CD4-positive, alpha-beta memory T cell (primary cell): Measurements from ENCODE around the gene EEFSEC. TPM values are rescaled to one million over a fixed set of nuclear protein-coding genes. Genes with fewer than 3 reads are reported as not detected.

Experiments
- CTCF ChIA-PET: fragments of 350-600 bp; sonication (Branson Sonifier 250); formaldehyde crosslinking; loops from one replicate; lab custom pipeline; 2021; ENCODE audit warnings: inconsistent platforms; ENCODE audit not compliant: partially characterized antibody; lab: Charles Lee
- POLR2A ChIA-PET: fragments of 350-600 bp; sonication (Branson Sonifier 250); formaldehyde crosslinking; loops from one replicate; lab custom pipeline; 2021; ENCODE audit not compliant: partially characterized antibody; lab: Charles Lee
- DNase-seq, 5 donors: peaks; one replicate each; pipeline versions ENCODE4 v3.0.0 to v3.0.0-alpha.2; 2020 to 2022; ENCODE audit warnings: mixed read lengths in 1 of 5
- H3K27ac ChIP-seq: one replicate; pipeline ENCODE4 v1.7.0; 2013; ENCODE audit warnings: low read depth, low read length
- H3K27me3 ChIP-seq: 2 replicates; pipeline ENCODE4 v1.7.0; 2013; ENCODE audit warnings: mild to moderate bottlenecking, low read length, moderate library complexity; ENCODE audit not compliant: insufficient read depth
- H3K36me3 ChIP-seq: 2 replicates; pipeline ENCODE4 v1.7.0; 2013; ENCODE audit warnings: mild to moderate bottlenecking, low read length, moderate library complexity; ENCODE audit not compliant: insufficient read depth
- H3K4me1 ChIP-seq: 2 replicates; pipeline ENCODE4 v1.7.0; 2013; ENCODE audit warnings: mild to moderate bottlenecking, low read length, moderate library complexity; ENCODE audit not compliant: insufficient read depth
- H3K4me3 ChIP-seq, 2 donors: one replicate each; pipeline ENCODE4 v1.7.0; 2013; ENCODE audit warnings: low read length in 2 of 2, mild to moderate bottlenecking in 1 of 2
- H3K9me3 ChIP-seq, 2 donors: one replicate each; pipeline ENCODE4 v1.7.0; 2013; ENCODE audit warnings: low read length in 2 of 2, control low read depth in 1 of 2; ENCODE audit not compliant: control insufficient read depth in 1 of 2
- H3K27ac Mint-ChIP-seq, 7 donors: one replicate each; pipeline ENCODE4 v1.8.0; 2020 to 2021; ENCODE audit warnings: mixed read lengths in 7 of 7, mild to moderate bottlenecking in 6 of 7, inconsistent platforms in 3 of 7, moderate library complexity in 3 of 7
- H3K27me3 Mint-ChIP-seq, 2 donors: one replicate each; pipeline ENCODE4 v1.8.0; 2020 to 2021; ENCODE audit warnings: mixed read lengths in 2 of 2
- H3K36me3 Mint-ChIP-seq, 2 donors: one replicate each; pipeline ENCODE4 v1.8.0; 2020 to 2021; ENCODE audit warnings: mixed read lengths in 2 of 2, inconsistent platforms in 1 of 2, mild to moderate bottlenecking in 1 of 2
- H3K4me1 Mint-ChIP-seq, 4 donors: one replicate each; pipeline ENCODE4 v1.8.0; 2020 to 2021; ENCODE audit warnings: mixed read lengths in 4 of 4, mild to moderate bottlenecking in 1 of 4
- H3K4me3 Mint-ChIP-seq, 8 donors: one replicate each; pipeline ENCODE4 v1.8.0; 2020 to 2021; ENCODE audit warnings: mixed read lengths in 8 of 8, mild to moderate bottlenecking in 7 of 8, moderate library complexity in 6 of 8, inconsistent platforms in 3 of 8
- H3K9me3 Mint-ChIP-seq, 8 donors: one replicate each; pipeline ENCODE4 v1.8.0; 2020 to 2021; ENCODE audit warnings: mixed read lengths in 8 of 8, mild to moderate bottlenecking in 5 of 8, inconsistent platforms in 3 of 8, moderate library complexity in 1 of 8
- intact Hi-C: fragments of 100-400 bp; cut with micrococcal nuclease; formaldehyde crosslinking; loops from one replicate; pipeline ENCODE4 v1.15.1; 2023
- polyA plus RNA-seq, 2 donors: library from polyadenylated mRNA; unstranded; fragments of 300-500 nt; fragmentation: Illumina TruSeq; gene quantifications; one replicate each; pipeline ENCODE4 v1.2.3, GENCODE V29; 2021
- total RNA-seq, 2 experiments: library from RNA; stranded (reverse); gene quantifications; one replicate each; pipeline ENCODE4 v1.2.3, GENCODE V29; 2021

Gene EEFSEC
- total and polyA plus RNA-seq, 4 experiments from 2014 or later, result 14.0 to 24.9 (median 17.1) TPM

DNA sequence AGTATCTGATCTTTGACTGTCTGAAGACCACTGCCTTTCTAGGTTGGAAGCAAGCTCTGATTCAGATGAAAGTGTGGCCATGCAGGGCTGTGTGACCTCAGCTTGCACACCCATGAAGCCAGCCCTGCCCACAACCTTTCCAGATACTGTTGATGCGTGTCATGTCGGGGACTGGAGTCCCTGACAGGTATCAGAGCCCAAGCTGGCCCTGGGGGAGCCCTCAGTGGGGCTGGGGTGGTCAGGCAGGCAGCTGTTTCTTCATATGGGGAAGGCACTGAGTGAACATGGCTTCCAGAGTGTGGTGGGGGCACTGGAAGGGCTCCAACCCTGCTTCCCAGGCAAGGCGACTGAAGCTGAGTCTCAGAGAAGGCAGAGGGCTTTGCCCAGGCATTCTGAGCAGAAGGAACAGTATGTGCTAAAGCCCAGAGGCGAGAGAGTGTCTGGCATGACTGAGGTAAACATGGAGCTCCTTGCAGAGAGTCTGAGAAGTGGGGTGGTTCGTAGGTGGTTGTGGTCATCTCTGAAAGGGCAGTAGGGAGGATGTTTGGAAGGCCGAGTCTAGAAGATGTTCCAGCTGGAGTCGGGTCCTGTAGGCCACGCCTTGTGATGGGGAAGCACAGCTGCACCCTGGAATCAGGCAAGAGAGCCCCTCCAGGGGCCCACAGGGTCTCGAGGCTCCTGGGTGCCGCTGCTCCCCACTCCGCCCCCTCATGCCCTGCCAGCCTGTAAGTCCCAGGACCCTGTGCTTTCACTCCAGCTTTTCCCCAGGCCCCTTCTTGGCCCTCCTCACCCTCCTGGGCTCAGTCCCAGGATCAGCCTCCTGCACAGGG, 122.2 kb downstream of the EEFSEC start:
- ChIA-PET POLR2A (no interaction called here), CTCF (no interaction called here)
- Mint-ChIP-seq H3K36me3 (peaks cover 14 to 15% of the 10 kb centered on the region in 2 donors), H3K4me3 (no peak overlapping the region), H3K4me1 (peaks cover 0 to 7% (median 5%) of the 10 kb centered on the region in 4 donors), H3K27me3 (no peaks in the 10 kb centered on the region), H3K27ac (peak overlapping the region in 3 of 7 donors; percentile 25 to 80 (median 55)), H3K9me3 (no peaks in the 10 kb centered on the region)
- Histone ChIP-seq H3K27ac (no peak overlapping the region), H3K9me3 (no peaks in the 10 kb centered on the region), H3K36me3 (no peaks in the 10 kb centered on the region), H3K4me1 (no peaks in the 10 kb centered on the region), H3K27me3 (no peaks in the 10 kb centered on the region), H3K4me3 (no peak overlapping the region)
- DNase-seq, result no peak
- intact Hi-C loops, result no loop called here

- H3K4me1 ChIP-seq, result no peaks in the 10 kb centered on the region
- peaks cover 0 to 7% (median 5%) of the 10 kb centered on the region in 4 donors for H3K4me1 Mint-ChIP-seq
- ChIA-PET POLR2A (no interaction called here), CTCF (no interaction called here)
- no peak overlapping the region for H3K27ac ChIP-seq
- H3K4me3 Mint-ChIP-seq, result no peak overlapping the region
- no peaks in the 10 kb centered on the region for H3K36me3 ChIP-seq
- no peaks in the 10 kb centered on the region for H3K9me3 Mint-ChIP-seq
- DNase-seq, result no peak
- no peaks in the 10 kb centered on the region for H3K27me3 Mint-ChIP-seq
- H3K36me3 Mint-ChIP-seq, result peaks cover 11 to 14% of the 10 kb centered on the region in 2 donors
- no peak overlapping the region for H3K4me3 ChIP-seq
- H3K9me3 ChIP-seq, result no peaks in the 10 kb centered on the region
- H3K27ac Mint-ChIP-seq, result peak overlapping the region in 1 of 7 donors; percentile 48
- H3K27me3 ChIP-seq, result no peaks in the 10 kb centered on the region
- intact Hi-C loops, result no loop called here
These were observed 122.8 kb downstream of the EEFSEC start for GRCh38 chr3:128276146-128276435.

DNA sequence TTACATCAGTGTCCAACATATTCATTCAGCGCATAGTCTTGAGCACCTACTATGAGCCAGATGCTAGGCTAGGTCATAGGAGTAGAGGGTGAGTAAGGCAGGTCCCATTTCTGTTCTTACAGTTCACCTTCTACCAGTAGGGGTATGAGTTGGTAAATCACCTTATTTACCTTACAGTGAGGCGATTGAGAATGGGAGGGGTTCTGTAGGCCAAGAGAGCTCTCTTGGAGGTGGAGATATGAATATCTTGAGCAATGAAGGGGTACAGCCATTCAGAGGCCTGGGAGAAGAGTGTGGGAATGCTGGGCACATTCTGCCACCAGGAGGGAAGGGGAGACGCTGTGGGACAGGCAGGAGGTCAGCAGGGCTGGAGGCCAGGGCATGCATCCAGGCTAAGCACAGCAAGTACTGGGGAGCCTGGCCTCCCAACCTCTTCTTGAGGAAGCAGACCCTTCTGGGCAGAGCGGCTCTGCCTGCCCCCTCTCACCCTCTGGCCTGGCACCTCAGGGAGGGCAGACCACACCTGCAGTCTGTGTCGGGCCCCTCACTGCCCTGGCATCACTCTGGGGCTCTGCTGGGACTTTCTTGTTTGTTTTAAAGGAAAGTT, 123.4 kb downstream of the EEFSEC start:
- no peaks in the 10 kb centered on the region for H3K27me3 Mint-ChIP-seq
- H3K36me3 Mint-ChIP-seq, result peaks cover 9 to 12% of the 10 kb centered on the region in 2 donors
- peaks cover 0 to 7% (median 5%) of the 10 kb centered on the region in 4 donors for H3K4me1 Mint-ChIP-seq
- Histone ChIP-seq H3K36me3 (no peaks in the 10 kb centered on the region), H3K9me3 (no peaks in the 10 kb centered on the region), H3K27me3 (no peaks in the 10 kb centered on the region), H3K4me1 (no peaks in the 10 kb centered on the region), H3K27ac (no peak overlapping the region), H3K4me3 (no peak overlapping the region)
- ChIA-PET CTCF (no interaction called here), POLR2A (no interaction called here)
- DNase-seq, result no peak
- peak overlapping the region in 4 of 7 donors; percentile 5 to 65 (median 23) for H3K27ac Mint-ChIP-seq
- no peaks in the 10 kb centered on the region for H3K9me3 Mint-ChIP-seq
- H3K4me3 Mint-ChIP-seq, result no peak overlapping the region
- intact Hi-C loops, result no loop called here

DNA sequence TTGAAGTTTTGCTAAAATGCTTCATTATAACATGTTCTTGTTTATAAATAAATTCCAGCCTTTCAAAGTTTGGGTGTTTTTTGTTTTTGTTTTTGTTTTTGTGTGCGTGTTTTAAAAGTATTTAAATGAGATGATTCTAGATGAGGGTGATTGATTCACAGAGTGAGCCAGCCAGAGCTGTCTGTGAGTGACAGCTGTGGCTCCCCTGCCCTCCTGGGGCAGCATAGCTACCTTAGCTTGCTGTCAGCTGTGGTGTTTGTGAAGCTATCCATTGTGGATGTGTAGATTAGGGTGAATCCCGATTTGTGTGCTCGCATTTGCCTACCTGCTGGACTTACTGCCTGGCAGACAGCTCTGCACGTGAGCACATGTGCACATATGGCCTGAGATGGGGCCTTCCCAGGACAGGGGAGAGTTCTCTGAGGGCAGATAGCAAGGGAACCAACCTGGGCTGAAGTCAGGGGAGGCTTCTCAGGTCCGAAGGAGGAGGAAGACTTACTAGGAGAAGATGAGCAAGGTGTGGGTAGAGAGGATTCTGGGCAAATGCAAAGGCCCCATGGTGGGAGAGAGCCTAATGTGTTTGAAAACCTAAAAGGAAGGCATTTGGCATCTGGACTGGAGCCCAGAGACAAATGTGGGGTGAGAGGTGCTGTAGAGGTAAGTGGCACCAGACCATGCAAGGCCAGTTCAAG, 124.2 kb downstream of the EEFSEC start:
- Mint-ChIP-seq H3K27me3 (no peaks in the 10 kb centered on the region), H3K36me3 (peaks cover 2 to 7% of the 10 kb centered on the region in 2 donors), H3K27ac (peak overlapping the region in 6 of 7 donors; percentile 0 to 91 (median 8)), H3K4me3 (no peak overlapping the region), H3K4me1 (peaks cover 0 to 7% (median 4%) of the 10 kb centered on the region in 4 donors), H3K9me3 (no peaks in the 10 kb centered on the region)
- no peak for DNase-seq
- Histone ChIP-seq H3K4me1 (no peaks in the 10 kb centered on the region), H3K4me3 (no peak overlapping the region), H3K9me3 (no peaks in the 10 kb centered on the region), H3K36me3 (no peaks in the 10 kb centered on the region), H3K27ac (no peak overlapping the region), H3K27me3 (no peaks in the 10 kb centered on the region)
- intact Hi-C loops, result no loop called here
- POLR2A ChIA-PET, result interaction anchor here (1.4 kb wide), 1 partner anchor 9 kb away, joined by 3 read pairs; no protein-coding TSS in a partner anchor
- CTCF ChIA-PET, result no interaction called here

DNA sequence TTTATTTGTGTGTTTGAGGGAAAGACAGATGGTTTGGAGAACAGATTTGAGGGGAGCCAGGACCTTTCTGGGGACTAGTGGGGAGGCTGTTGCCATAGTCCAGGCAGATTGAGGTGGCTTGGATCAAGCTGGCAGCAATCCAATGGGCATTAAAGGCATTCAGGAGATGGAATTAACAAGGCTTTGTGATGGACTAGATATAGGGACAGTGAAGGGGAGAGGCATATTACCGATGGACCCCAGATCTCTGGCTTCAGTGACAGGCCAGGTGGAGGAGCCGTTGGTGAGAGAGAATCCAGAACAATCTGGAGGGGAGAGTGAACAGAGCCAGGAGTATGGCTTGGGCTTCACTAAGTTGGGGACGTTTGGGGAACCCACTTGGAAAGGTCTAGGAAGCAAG, 124.8 kb downstream of the EEFSEC start:
- Mint-ChIP-seq H3K27ac (peak overlapping the region in 3 of 7 donors; percentile 0 to 91 (median 3)), H3K27me3 (no peaks in the 10 kb centered on the region), H3K36me3 (peaks cover 0 to 9% of the 10 kb centered on the region in 2 donors), H3K4me3 (no peak overlapping the region), H3K9me3 (no peaks in the 10 kb centered on the region), H3K4me1 (peaks cover 0 to 7% (median 4%) of the 10 kb centered on the region in 4 donors)
- H3K4me3 ChIP-seq, result no peak overlapping the region
- no peaks in the 10 kb centered on the region for H3K27me3 ChIP-seq
- CTCF ChIA-PET, result no interaction called here
- no peaks in the 10 kb centered on the region for H3K4me1 ChIP-seq
- no peak overlapping the region for H3K27ac ChIP-seq
- no peaks in the 10 kb centered on the region for H3K9me3 ChIP-seq
- POLR2A ChIA-PET, result interaction anchor here (0.9 to 1.4 kb wide), 2 partner anchors 8 to 38 kb away, joined by 3 read pairs; no protein-coding TSS in a partner anchor
- H3K36me3 ChIP-seq, result no peaks in the 10 kb centered on the region
- no peak for DNase-seq
- intact Hi-C loops, result no loop called here

GRCh38 chr3:128278761-128279600, 125.7 kb downstream of the EEFSEC start:
- Histone ChIP-seq H3K4me3 (no peak overlapping the region), H3K36me3 (no peaks in the 10 kb centered on the region), H3K27me3 (no peaks in the 10 kb centered on the region), H3K27ac (no peak overlapping the region), H3K4me1 (no peaks in the 10 kb centered on the region), H3K9me3 (no peaks in the 10 kb centered on the region)
- H3K9me3 Mint-ChIP-seq, result no peaks in the 10 kb centered on the region
- no peak overlapping the region for H3K4me3 Mint-ChIP-seq
- H3K27ac Mint-ChIP-seq, result peak overlapping the region in 4 of 7 donors; percentile 18 to 64 (median 42)
- no peaks in the 10 kb centered on the region for H3K27me3 Mint-ChIP-seq
- peaks cover 0 to 7% (median 4%) of the 10 kb centered on the region in 4 donors for H3K4me1 Mint-ChIP-seq
- POLR2A ChIA-PET, result interaction anchor here (0.9 to 1.4 kb wide), 2 partner anchors 7 to 38 kb away, joined by 3 read pairs; no protein-coding TSS in a partner anchor
- intact Hi-C loops, result no loop called here
- peaks cover 5 to 13% of the 10 kb centered on the region in 2 donors for H3K36me3 Mint-ChIP-seq
- CTCF ChIA-PET, result no interaction called here
- no peak for DNase-seq
